ENCODE results near the gene MUC5AC.

DNA sequence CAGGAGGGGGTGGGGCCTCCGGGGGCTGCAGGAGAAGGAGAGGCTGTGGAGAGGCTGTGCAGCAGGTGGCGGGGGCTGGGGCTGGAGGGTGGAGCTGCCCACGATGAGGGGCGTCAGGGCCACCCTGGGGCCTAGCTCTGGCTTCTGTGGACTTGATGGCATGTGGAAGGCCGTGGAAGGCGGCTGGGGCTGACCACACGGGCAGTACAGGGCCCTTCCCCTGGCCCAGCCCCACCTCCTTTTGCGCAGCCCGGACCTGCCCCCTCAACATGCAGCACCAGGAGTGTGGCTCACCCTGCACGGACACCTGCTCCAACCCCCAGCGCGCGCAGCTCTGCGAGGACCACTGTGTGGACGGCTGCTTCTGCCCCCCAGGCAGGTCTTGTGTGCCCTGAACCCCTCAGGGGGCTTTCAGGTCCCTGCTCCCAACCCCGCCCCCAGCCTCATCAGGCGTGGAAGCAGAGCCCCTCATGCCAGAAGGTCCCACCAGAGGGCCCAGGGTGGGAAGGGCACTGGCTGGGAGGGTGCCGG lies 71.2 kb downstream of the MUC5AC start:
- TF ChIP-seq ZNF660 (CRISPR knock-in tag; IDR thresholded peaks at IDR 0.05; ENCODE audit: borderline replicate concordance, low read depth) (no peak), POLR2AphosphoS5 (IDR thresholded peaks at IDR 0.05; ENCODE audit: low read depth, low read length) (no peak), RELA (CRISPR knock-in tag; IDR thresholded peaks at IDR 0.05) (no peak), SP1 (IDR thresholded peaks at IDR 0.05) (no peak), SP1 (CRISPR knock-in tag; IDR thresholded peaks at IDR 0.05) (no peak), HDAC1 (CRISPR knock-in tag; IDR thresholded peaks at IDR 0.05) (no peak), PCBP2 (optimal IDR thresholded peaks at IDR 0.05; ENCODE audit: low read depth, low read length, poor library complexity, severe bottlenecking) (no peak)
- TF ChIP-seq, protein P1, sequence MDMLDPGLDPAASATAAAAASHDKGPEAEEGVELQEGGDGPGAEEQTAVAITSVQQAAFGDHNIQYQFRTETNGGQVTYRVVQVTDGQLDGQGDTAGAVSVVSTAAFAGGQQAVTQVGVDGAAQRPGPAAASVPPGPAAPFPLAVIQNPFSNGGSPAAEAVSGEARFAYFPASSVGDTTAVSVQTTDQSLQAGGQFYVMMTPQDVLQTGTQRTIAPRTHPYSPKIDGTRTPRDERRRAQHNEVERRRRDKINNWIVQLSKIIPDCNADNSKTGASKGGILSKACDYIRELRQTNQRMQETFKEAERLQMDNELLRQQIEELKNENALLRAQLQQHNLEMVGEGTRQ (IDR thresholded peaks at IDR 0.05; ENCODE audit: low read depth, low read length), result no peak
- TF ChIP-seq, protein P1 (CRISPR knock-in tag; IDR thresholded peaks at IDR 0.05; ENCODE audit: borderline replicate concordance), result no peak
- TF ChIP-seq, protein P2, sequence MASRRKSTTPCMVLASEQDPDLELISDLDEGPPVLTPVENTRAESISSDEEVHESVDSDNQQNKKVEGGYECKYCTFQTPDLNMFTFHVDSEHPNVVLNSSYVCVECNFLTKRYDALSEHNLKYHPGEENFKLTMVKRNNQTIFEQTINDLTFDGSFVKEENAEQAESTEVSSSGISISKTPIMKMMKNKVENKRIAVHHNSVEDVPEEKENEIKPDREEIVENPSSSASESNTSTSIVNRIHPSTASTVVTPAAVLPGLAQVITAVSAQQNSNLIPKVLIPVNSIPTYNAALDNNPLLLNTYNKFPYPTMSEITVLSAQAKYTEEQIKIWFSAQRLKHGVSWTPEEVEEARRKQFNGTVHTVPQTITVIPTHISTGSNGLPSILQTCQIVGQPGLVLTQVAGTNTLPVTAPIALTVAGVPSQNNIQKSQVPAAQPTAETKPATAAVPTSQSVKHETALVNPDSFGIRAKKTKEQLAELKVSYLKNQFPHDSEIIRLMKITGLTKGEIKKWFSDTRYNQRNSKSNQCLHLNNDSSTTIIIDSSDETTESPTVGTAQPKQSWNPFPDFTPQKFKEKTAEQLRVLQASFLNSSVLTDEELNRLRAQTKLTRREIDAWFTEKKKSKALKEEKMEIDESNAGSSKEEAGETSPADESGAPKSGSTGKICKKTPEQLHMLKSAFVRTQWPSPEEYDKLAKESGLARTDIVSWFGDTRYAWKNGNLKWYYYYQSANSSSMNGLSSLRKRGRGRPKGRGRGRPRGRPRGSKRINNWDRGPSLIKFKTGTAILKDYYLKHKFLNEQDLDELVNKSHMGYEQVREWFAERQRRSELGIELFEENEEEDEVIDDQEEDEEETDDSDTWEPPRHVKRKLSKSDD (CRISPR knock-in tag; IDR thresholded peaks at IDR 0.05; ENCODE audit: low read depth), result no peak
- TF ChIP-seq, protein P3, sequence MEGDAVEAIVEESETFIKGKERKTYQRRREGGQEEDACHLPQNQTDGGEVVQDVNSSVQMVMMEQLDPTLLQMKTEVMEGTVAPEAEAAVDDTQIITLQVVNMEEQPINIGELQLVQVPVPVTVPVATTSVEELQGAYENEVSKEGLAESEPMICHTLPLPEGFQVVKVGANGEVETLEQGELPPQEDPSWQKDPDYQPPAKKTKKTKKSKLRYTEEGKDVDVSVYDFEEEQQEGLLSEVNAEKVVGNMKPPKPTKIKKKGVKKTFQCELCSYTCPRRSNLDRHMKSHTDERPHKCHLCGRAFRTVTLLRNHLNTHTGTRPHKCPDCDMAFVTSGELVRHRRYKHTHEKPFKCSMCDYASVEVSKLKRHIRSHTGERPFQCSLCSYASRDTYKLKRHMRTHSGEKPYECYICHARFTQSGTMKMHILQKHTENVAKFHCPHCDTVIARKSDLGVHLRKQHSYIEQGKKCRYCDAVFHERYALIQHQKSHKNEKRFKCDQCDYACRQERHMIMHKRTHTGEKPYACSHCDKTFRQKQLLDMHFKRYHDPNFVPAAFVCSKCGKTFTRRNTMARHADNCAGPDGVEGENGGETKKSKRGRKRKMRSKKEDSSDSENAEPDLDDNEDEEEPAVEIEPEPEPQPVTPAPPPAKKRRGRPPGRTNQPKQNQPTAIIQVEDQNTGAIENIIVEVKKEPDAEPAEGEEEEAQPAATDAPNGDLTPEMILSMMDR (CRISPR knock-in tag; IDR thresholded peaks at IDR 0.05), result no peak

All from HepG2 (cell line).